Transverse colon (tissue), 3 donors: Measurements from ENCODE around the gene NPFF.

Experiments
- CTCF ChIP-seq, 5 experiments: fragments of 200-600 bp in 3 of 5; fragments of 450-650 bp in 2 of 5; sonication (generic) in 3 of 5; IDR thresholded peaks; 1 replicate in 2 of 5; 2 replicates in 3 of 5; pipeline ENCODE4 v1.5.1; 2016 to 2017; ENCODE audit warnings: antibody characterized with exemption in 5 of 5, inconsistent platforms in 3 of 5, mild to moderate bottlenecking in 2 of 5, moderate library complexity in 1 of 5
- EP300 ChIP-seq: sonication (generic); formaldehyde crosslinking; IDR thresholded peaks from one replicate; pipeline ENCODE4 v1.6.1; 2017; ENCODE audit warnings: antibody characterized with exemption, low read depth
- POLR2A ChIP-seq: fragments of 450-650 bp; IDR thresholded peaks from one replicate; pipeline ENCODE4 v1.6.1; 2016; ENCODE audit warnings: antibody characterized with exemption, mild to moderate bottlenecking, moderate library complexity

- TF ChIP-seq CTCF (IDR thresholded peaks at IDR 0.05) (no peak), EP300 (no peak), POLR2A (no peak)
Observed at GRCh38 chr12:53518381-53518780, 11.1 kb upstream of the NPFF start.
